ENCODE measurements around the gene SORCS3.

SORCS3 gene

GRCh38 chr10:104893701-104894100 is 252.6 kb downstream of the SORCS3 start:
- DNase-seq, result no peak
- H3K4ac ChIP-seq (ENCODE audit: low read depth, low read length), result no peak overlapping the region
- H3K4me1 ChIP-seq (ENCODE audit: control insufficient read depth, low read depth, low read length), result no peaks in the 10 kb centered on the region
- H3K79me2 ChIP-seq (ENCODE audit: control insufficient read depth, insufficient read depth, low read length), result no peaks in the 10 kb centered on the region
- H3K23ac ChIP-seq (ENCODE audit: low read length), result no peak overlapping the region
- H2BK5ac ChIP-seq (ENCODE audit: low read length), result no peak overlapping the region
- no peak overlapping the region for H4K5ac ChIP-seq (ENCODE audit: low read length)
- WGBS (ENCODE audit: extremely low coverage, insufficient coverage, low lambda C conversion rate), result no CpG with 5 or more reads among the region's 6 CpGs
- H4K8ac ChIP-seq (ENCODE audit: low read depth, low read length), result no peak overlapping the region
- H2AK5ac ChIP-seq (ENCODE audit: low read length), result no peak overlapping the region
- H3K79me1 ChIP-seq (ENCODE audit: low read length), result no peaks in the 10 kb centered on the region
- H3K56ac ChIP-seq (ENCODE audit: low read length), result no peak overlapping the region
- no peak overlapping the region for H2BK120ac ChIP-seq (ENCODE audit: low read depth, low read length)
- H3K9ac ChIP-seq (ENCODE audit: low read length), result no peak overlapping the region
- no peak overlapping the region for H3K18ac ChIP-seq (ENCODE audit: low read length)
- no peak overlapping the region for H3K4me3 ChIP-seq (ENCODE audit: low read length)
- no peak overlapping the region for H3K4me2 ChIP-seq (ENCODE audit: low read length)
- no peak overlapping the region for H3K27ac ChIP-seq (ENCODE audit: low read depth, low read length)
- H3K36me3 ChIP-seq (ENCODE audit: control insufficient read depth, insufficient read depth, low read length), result no peaks in the 10 kb centered on the region
- no peaks in the 10 kb centered on the region for H3K27me3 ChIP-seq (ENCODE audit: insufficient read depth, low read length, poor library complexity)
- H2BK15ac ChIP-seq (replicated peaks; ENCODE audit: low read depth), result no peak overlapping the region

DNA sequence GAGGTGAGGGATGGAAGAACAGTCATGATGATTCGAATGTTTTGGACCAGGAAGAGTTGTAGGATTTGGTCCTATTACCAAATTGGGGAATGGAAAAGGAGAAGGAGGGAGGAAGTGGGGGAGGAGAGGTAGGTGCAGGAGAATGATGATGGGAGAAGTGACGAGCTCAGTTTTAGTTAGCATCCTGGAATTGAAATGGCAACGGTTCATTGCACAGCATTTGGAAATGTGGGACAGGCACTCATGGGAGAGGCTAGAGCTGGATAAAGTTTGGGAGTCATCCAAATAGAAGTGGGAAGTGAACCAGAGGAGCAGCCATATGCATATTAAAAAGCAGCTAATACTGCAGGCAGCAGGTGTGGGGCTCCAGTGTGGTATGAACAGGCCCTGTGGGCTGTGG is 253.6 kb downstream of the SORCS3 start:
- no peak overlapping the region for H2BK15ac ChIP-seq (replicated peaks; ENCODE audit: low read depth)
- H4K5ac ChIP-seq (ENCODE audit: low read length), result no peak overlapping the region
- no peak overlapping the region for H3K56ac ChIP-seq (ENCODE audit: low read length)
- WGBS (ENCODE audit: extremely low coverage, insufficient coverage, low lambda C conversion rate), result no CpG with 5 or more reads among the region's 3 CpGs
- no peak overlapping the region for H2AK5ac ChIP-seq (ENCODE audit: low read length)
- H2BK120ac ChIP-seq (ENCODE audit: low read depth, low read length), result no peak overlapping the region
- no peak overlapping the region for H3K4ac ChIP-seq (ENCODE audit: low read depth, low read length)
- no peak for DNase-seq
- no peaks in the 10 kb centered on the region for H3K79me2 ChIP-seq (ENCODE audit: control insufficient read depth, insufficient read depth, low read length)
- H3K79me1 ChIP-seq (ENCODE audit: low read length), result no peaks in the 10 kb centered on the region
- no peak overlapping the region for H2BK5ac ChIP-seq (ENCODE audit: low read length)
- no peaks in the 10 kb centered on the region for H3K27me3 ChIP-seq (ENCODE audit: insufficient read depth, low read length, poor library complexity)
- no peaks in the 10 kb centered on the region for H3K4me1 ChIP-seq (ENCODE audit: control insufficient read depth, low read depth, low read length)
- no peaks in the 10 kb centered on the region for H3K36me3 ChIP-seq (ENCODE audit: control insufficient read depth, insufficient read depth, low read length)
- no peak overlapping the region for H3K18ac ChIP-seq (ENCODE audit: low read length)
- H3K4me2 ChIP-seq (ENCODE audit: low read length), result no peak overlapping the region
- no peak overlapping the region for H3K23ac ChIP-seq (ENCODE audit: low read length)
- H3K9ac ChIP-seq (ENCODE audit: low read length), result no peak overlapping the region
- H4K8ac ChIP-seq (ENCODE audit: low read depth, low read length), result no peak overlapping the region
- H3K4me3 ChIP-seq (ENCODE audit: low read length), result no peak overlapping the region
- no peak overlapping the region for H3K27ac ChIP-seq (ENCODE audit: low read depth, low read length)

- DNase-seq, result no peak
- Histone ChIP-seq H3K4ac (ENCODE audit: low read depth, low read length) (no peak overlapping the region), H3K36me3 (ENCODE audit: control insufficient read depth, insufficient read depth, low read length) (no peaks in the 10 kb centered on the region), H2BK5ac (ENCODE audit: low read length) (no peak overlapping the region), H3K23ac (ENCODE audit: low read length) (no peak overlapping the region), H3K4me1 (ENCODE audit: control insufficient read depth, low read depth, low read length) (no peaks in the 10 kb centered on the region), H3K27ac (ENCODE audit: low read depth, low read length) (no peak overlapping the region), H3K4me3 (ENCODE audit: low read length) (no peak overlapping the region), H2AK5ac (ENCODE audit: low read length) (no peak overlapping the region), H3K9ac (ENCODE audit: low read length) (no peak overlapping the region), H2BK120ac (ENCODE audit: low read depth, low read length) (no peak overlapping the region), H3K79me1 (ENCODE audit: low read length) (no peaks in the 10 kb centered on the region), H3K56ac (ENCODE audit: low read length) (no peak overlapping the region), H3K4me2 (ENCODE audit: low read length) (no peak overlapping the region), H4K5ac (ENCODE audit: low read length) (no peak overlapping the region), H4K8ac (ENCODE audit: low read depth, low read length) (no peak overlapping the region), H2BK15ac (replicated peaks; ENCODE audit: low read depth) (no peak overlapping the region), H3K18ac (ENCODE audit: low read length) (no peak overlapping the region), H3K79me2 (ENCODE audit: control insufficient read depth, insufficient read depth, low read length) (no peaks in the 10 kb centered on the region), H3K27me3 (ENCODE audit: insufficient read depth, low read length, poor library complexity) (no peaks in the 10 kb centered on the region)
- no CpG with 5 or more reads among the region's 1 CpG for WGBS (ENCODE audit: extremely low coverage, insufficient coverage, low lambda C conversion rate)
Observed at GRCh38 chr10:104895541-104895940, 254.5 kb downstream of the SORCS3 start.

DNA sequence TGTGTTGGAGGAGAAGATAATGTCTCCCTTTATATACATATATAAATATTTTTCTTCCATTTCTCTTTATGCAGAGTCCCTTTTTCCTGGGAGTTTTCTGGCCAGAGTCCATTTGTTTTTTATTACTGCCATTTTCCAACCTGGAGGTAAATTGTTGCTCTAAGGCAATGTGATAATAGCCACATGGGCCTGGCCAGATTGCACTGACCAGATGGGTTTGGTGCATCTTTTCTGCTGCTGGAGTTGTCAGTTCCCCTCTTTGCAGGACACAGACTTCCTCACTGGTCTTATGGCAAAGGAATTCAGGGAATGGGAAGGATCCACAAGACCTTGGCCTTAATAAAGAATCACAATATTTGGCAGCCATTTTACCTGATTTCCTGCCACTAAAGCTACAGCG is 254.9 kb downstream of the SORCS3 start:
- no peak overlapping the region for H2AK5ac ChIP-seq (ENCODE audit: low read length)
- no peaks in the 10 kb centered on the region for H3K79me1 ChIP-seq (ENCODE audit: low read length)
- H3K79me2 ChIP-seq (ENCODE audit: control insufficient read depth, insufficient read depth, low read length), result no peaks in the 10 kb centered on the region
- H4K8ac ChIP-seq (ENCODE audit: low read depth, low read length), result no peak overlapping the region
- H3K23ac ChIP-seq (ENCODE audit: low read length), result no peak overlapping the region
- H2BK5ac ChIP-seq (ENCODE audit: low read length), result no peak overlapping the region
- H3K36me3 ChIP-seq (ENCODE audit: control insufficient read depth, insufficient read depth, low read length), result no peaks in the 10 kb centered on the region
- no peak overlapping the region for H3K4me3 ChIP-seq (ENCODE audit: low read length)
- no peaks in the 10 kb centered on the region for H3K4me1 ChIP-seq (ENCODE audit: control insufficient read depth, low read depth, low read length)
- H3K18ac ChIP-seq (ENCODE audit: low read length), result no peak overlapping the region
- no peak overlapping the region for H2BK120ac ChIP-seq (ENCODE audit: low read depth, low read length)
- no peak overlapping the region for H3K9ac ChIP-seq (ENCODE audit: low read length)
- H4K5ac ChIP-seq (ENCODE audit: low read length), result no peak overlapping the region
- H3K4ac ChIP-seq (ENCODE audit: low read depth, low read length), result no peak overlapping the region
- no peak for DNase-seq
- no peak overlapping the region for H2BK15ac ChIP-seq (replicated peaks; ENCODE audit: low read depth)
- H3K56ac ChIP-seq (ENCODE audit: low read length), result no peak overlapping the region
- H3K27me3 ChIP-seq (ENCODE audit: insufficient read depth, low read length, poor library complexity), result no peaks in the 10 kb centered on the region
- H3K4me2 ChIP-seq (ENCODE audit: low read length), result no peak overlapping the region
- WGBS (ENCODE audit: extremely low coverage, insufficient coverage, low lambda C conversion rate), result no CpG with 5 or more reads among the region's 1 CpG
- H3K27ac ChIP-seq (ENCODE audit: low read depth, low read length), result no peak overlapping the region

GRCh38 chr10:104897696-104898095 is 256.6 kb downstream of the SORCS3 start:
- WGBS (ENCODE audit: extremely low coverage, insufficient coverage, low lambda C conversion rate), result no CpG with 5 or more reads among the region's 4 CpGs
- Histone ChIP-seq H3K27ac (ENCODE audit: low read depth, low read length) (no peak overlapping the region), H2AK5ac (ENCODE audit: low read length) (no peak overlapping the region), H3K79me1 (ENCODE audit: low read length) (no peaks in the 10 kb centered on the region), H2BK120ac (ENCODE audit: low read depth, low read length) (no peak overlapping the region), H3K23ac (ENCODE audit: low read length) (no peak overlapping the region), H3K56ac (ENCODE audit: low read length) (no peak overlapping the region), H3K18ac (ENCODE audit: low read length) (no peak overlapping the region), H3K27me3 (ENCODE audit: insufficient read depth, low read length, poor library complexity) (no peaks in the 10 kb centered on the region), H3K9ac (ENCODE audit: low read length) (no peak overlapping the region), H2BK5ac (ENCODE audit: low read length) (no peak overlapping the region), H3K36me3 (ENCODE audit: control insufficient read depth, insufficient read depth, low read length) (no peaks in the 10 kb centered on the region), H3K79me2 (ENCODE audit: control insufficient read depth, insufficient read depth, low read length) (no peaks in the 10 kb centered on the region), H4K8ac (ENCODE audit: low read depth, low read length) (no peak overlapping the region), H2BK15ac (replicated peaks; ENCODE audit: low read depth) (no peak overlapping the region), H3K4me1 (ENCODE audit: control insufficient read depth, low read depth, low read length) (no peaks in the 10 kb centered on the region), H3K4me3 (ENCODE audit: low read length) (no peak overlapping the region), H4K5ac (ENCODE audit: low read length) (no peak overlapping the region), H3K4ac (ENCODE audit: low read depth, low read length) (no peak overlapping the region), H3K4me2 (ENCODE audit: low read length) (no peak overlapping the region)
- no peak for DNase-seq

DNA sequence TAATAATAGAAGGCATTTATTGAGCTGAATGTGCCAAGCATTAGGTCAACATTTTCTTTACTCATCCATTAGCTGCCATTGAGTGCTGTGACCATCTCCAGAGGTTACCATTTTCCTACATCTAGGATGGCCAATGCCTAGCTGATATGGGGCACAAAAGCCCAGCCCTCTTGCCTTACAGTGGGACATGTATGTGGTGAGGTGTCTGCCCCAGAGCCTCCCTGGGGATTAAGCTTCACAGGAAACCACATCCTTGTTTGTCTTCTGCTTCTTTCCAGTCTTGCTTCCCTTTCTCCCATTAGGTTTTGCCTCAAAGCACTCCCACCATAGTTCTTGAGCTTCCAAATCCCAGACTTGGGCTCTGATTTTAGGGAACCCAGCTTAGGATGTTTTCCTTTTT is 258.7 kb downstream of the SORCS3 start:
- no peaks in the 10 kb centered on the region for H3K27me3 ChIP-seq (ENCODE audit: insufficient read depth, low read length, poor library complexity)
- H3K27ac ChIP-seq (ENCODE audit: low read depth, low read length), result no peak overlapping the region
- DNase-seq, result no peak
- no peaks in the 10 kb centered on the region for H3K79me1 ChIP-seq (ENCODE audit: low read length)
- H2BK15ac ChIP-seq (replicated peaks; ENCODE audit: low read depth), result no peak overlapping the region
- no peak overlapping the region for H2BK120ac ChIP-seq (ENCODE audit: low read depth, low read length)
- H2BK5ac ChIP-seq (ENCODE audit: low read length), result no peak overlapping the region
- H3K36me3 ChIP-seq (ENCODE audit: control insufficient read depth, insufficient read depth, low read length), result no peaks in the 10 kb centered on the region
- no peak overlapping the region for H3K4me2 ChIP-seq (ENCODE audit: low read length)
- H3K79me2 ChIP-seq (ENCODE audit: control insufficient read depth, insufficient read depth, low read length), result no peaks in the 10 kb centered on the region
- H3K18ac ChIP-seq (ENCODE audit: low read length), result no peak overlapping the region
- H3K9ac ChIP-seq (ENCODE audit: low read length), result no peak overlapping the region
- H3K56ac ChIP-seq (ENCODE audit: low read length), result no peak overlapping the region
- H4K8ac ChIP-seq (ENCODE audit: low read depth, low read length), result no peak overlapping the region
- H3K4me1 ChIP-seq (ENCODE audit: control insufficient read depth, low read depth, low read length), result no peaks in the 10 kb centered on the region
- no peak overlapping the region for H4K5ac ChIP-seq (ENCODE audit: low read length)
- no peak overlapping the region for H3K23ac ChIP-seq (ENCODE audit: low read length)
- no peak overlapping the region for H3K4ac ChIP-seq (ENCODE audit: low read depth, low read length)
- H2AK5ac ChIP-seq (ENCODE audit: low read length), result no peak overlapping the region
- no peak overlapping the region for H3K4me3 ChIP-seq (ENCODE audit: low read length)

Data from mesendoderm (in vitro differentiated cells).